OCI-M1 (cell line): ENCODE results near the gene HTR3A.

ENCODE experiments used
- DNase-seq: peaks from one replicate; lab custom pipeline; 2025; lab: John Stamatoyannopoulos, UW

Gene HTR3A

GRCh38 chr11:113979431-113979830 is 4.5 kb downstream of the HTR3A start:
- no peak for DNase-seq

DNA sequence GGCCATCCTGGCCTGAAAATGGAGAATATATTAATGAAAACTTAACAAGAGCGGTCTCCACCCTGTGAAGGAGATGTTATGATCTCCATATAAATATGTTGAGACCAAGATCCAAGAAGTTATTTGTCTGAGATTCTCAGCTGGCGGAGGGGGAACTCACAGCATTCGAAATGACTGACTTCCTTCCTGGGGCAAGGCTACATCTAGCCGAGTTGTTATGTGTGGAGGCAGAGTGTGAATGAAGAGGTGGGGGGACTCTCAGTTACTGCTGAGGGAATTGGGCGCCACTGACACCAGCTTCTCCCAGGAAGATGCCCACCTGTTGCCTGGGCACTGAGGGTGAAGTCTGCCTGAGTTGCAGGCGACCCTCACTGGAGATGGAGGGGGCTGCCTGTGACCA is 5.9 kb downstream of the HTR3A start:
- no peak for DNase-seq

DNA sequence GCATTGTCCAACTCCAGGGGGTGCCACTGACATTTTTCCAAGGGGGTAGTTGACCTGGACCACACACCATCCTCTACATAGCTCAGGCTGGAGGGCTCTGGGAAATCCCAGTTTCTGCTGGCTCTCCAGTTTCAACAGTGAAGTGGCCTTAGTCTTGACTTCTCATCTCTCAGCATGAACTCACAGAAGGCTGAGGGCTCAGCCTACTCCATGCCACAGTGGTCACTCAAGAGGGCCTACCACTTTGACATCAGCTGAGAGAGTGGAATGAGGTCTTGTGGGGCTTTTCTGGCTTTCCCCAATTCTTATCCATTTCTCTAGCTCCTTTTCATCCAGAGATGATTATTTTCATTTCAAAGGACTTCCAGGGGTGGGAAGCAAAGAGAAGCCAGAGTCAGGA is 7.4 kb downstream of the HTR3A start:
- DNase-seq: no peak

GRCh38 chr11:113984781-113985180 is 9.9 kb downstream of the HTR3A start:
- DNase-seq: no peak

- DNase-seq: no peak
These were observed 11.0 kb downstream of the HTR3A start for GRCh38 chr11:113985906-113986305.

DNA sequence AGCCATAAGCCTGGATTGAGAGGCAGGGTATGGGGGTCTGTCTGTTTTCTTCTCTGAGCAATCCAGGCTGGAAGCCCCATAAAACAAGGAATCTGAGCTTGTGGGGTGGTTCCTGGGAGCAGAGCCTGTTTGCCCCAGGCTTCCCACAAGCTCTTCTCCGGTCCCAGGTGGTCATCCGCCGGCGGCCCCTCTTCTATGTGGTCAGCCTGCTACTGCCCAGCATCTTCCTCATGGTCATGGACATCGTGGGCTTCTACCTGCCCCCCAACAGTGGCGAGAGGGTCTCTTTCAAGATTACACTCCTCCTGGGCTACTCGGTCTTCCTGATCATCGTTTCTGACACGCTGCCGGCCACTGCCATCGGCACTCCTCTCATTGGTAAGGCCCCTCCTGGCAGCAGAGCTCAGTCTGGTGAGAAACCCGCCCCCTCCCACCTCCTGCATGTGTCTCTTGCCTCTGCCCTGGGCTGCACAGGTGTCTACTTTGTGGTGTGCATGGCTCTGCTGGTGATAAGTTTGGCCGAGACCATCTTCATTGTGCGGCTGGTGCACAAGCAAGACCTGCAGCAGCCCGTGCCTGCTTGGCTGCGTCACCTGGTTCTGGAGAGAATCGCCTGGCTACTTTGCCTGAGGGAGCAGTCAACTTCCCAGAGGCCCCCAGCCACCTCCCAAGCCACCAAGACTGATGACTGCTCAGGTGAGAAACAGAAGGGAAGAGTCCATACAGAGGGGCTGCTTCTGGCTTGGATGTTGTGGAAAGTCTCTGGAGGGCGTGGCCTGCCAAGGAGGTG is 11.6 kb downstream of the HTR3A start:
- DNase-seq: no peak

GRCh38 chr11:113989381-113989780 is 14.5 kb downstream of the HTR3A start:
- no peak for DNase-seq

GRCh38 chr11:113989916-113990315 is 15.0 kb downstream of the HTR3A start:
- DNase-seq: no peak

- peak; percentile 74 for DNase-seq
These were observed 16.3 kb downstream of the HTR3A start for GRCh38 chr11:113991170-113991569.

- no peak for DNase-seq
These were observed 17.0 kb downstream of the HTR3A start for GRCh38 chr11:113991718-113992458.

DNA sequence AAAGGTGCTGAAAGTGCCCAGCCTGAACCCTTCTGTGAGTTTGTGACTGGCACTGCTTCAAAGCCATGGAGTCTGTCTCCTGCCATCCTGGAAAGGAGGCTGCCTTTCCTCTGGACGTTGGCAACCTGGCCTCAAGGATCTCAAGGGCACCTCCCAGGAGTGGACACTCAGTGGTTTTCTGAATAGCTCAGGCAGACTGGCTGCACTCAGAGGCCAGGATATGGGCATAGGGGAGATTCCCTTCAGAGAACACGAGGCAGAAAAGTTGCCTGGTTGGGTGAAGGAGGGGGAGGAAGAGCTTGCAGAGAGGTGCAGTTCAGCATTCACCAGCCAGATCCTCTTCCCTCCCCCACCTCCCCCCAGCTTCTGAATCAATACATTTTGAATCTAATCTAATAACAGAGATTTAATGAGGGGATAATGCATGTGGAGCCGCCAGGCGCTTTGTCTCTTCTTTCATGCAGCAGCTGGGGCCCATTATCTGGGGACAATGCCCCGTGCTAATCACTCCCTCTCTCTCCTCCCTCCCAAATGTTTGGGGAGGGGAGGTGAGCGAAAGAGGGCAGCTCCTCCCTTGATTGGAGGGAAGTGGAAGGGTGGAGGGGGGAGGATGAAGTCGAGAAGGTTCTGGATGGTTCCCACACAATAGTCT is 17.7 kb downstream of the HTR3A start:
- no peak for DNase-seq

- peak; percentile 64 for DNase-seq
These were observed 19.4 kb downstream of the HTR3A start for GRCh38 chr11:113994077-113994954.

GRCh38 chr11:113997473-113997872 is 22.6 kb downstream of the HTR3A start:
- DNase-seq: no peak

DNA sequence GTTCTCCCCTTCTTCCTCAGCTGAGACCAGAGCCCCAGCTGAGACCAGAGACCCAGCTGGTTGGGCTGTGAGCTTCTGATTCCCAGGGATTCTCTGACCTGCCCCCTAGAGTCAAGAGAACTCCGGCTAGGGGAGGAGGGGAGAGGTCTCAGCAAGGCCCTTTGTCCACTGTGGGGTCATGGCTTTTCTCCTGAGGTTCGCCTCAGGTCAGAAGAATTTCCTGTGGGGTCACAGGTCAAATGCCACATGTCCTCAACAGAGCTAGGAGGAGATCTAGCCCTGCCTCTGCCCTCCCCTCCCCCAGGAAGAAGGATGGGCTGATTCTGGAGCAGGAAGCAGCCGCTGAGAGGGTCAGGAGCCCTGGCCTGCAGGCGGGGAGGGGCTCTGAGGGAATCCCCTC is 23.7 kb downstream of the HTR3A start:
- no peak for DNase-seq

DNA sequence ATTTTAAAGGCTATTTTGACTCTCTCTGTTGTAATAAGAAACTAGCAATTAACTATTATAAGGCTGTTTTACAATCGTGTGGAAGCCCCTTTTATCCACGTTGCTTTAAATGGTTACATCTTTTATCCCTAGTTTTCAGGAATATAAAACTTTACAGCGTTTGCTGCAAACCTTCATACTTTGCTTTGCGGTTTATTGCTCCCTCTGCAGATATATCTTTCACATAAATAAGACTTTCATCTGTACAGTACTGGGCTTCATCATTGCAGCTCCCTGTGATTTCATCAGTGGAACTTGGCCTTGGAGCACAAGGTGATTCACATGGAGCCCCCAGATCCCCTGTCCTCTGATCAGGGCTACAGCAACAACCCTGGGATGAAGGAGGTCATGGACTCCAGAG is 25.6 kb downstream of the HTR3A start:
- DNase-seq: no peak

DNA sequence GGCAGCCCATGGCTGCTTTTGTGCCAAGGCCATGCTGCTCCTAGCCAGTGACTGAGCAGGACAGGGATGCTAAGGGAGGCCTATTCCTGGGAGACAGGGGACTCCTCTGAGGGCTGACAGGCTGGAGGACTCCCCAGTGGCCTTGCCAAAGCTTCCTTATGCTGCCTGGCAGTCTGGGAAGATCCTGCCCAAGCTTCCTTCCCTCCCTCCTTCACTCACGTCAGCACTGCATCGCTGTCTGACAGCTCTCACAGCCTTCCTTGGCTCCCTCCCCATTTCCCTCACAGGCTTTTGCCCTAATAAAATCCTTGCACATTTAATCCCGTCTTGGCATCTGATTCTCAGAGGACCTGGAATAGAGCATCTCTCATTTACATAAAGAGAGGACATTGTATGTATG is 26.5 kb downstream of the HTR3A start:
- DNase-seq: no peak

- DNase-seq: peak; percentile 48
These were observed 33.4 kb downstream of the HTR3A start for GRCh38 chr11:114008331-114008730.

- no peak for DNase-seq
These were observed 36.0 kb downstream of the HTR3A start for GRCh38 chr11:114010931-114011330.

DNA sequence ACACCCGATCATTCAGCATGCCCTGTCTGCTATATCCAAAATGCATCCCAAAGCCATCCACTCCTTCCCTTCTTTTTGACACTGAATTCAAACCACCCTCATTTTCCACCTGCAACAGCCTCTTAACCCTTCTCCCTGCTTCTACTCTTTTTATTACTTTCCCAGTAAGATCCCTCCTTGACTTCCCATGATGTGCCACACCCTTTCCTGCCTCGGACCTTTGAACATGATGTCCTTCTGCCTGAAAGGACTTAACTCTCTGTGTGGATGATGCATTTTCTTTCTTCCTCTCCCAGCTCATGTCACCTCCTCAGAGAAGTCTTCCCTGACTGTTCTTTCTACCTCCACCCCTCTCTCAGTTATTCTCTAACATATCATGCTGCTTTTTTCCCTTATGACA is 36.5 kb downstream of the HTR3A start:
- no peak for DNase-seq

GRCh38 chr11:114015117-114015516 is 40.2 kb downstream of the HTR3A start:
- peak; percentile 21 for DNase-seq

- no peak for DNase-seq
These were observed 42.1 kb downstream of the HTR3A start for GRCh38 chr11:114016986-114017385.

GRCh38 chr11:114017723-114018122 is 42.8 kb downstream of the HTR3A start:
- no peak for DNase-seq
